T-helper 2 cell treated with Interferon-gamma antibody and Interleukin-4, amounts not matched to agents 5 μg/mL and 100 μg/mL, for 36 hours (primary cell): Measurements from ENCODE around the gene CRACR2B.

ENCODE experiments used
- DNase-seq: peaks from one replicate; pipeline ENCODE4 v3.0.0; 2021; ENCODE audit warnings: low spot score
- H3K27ac Mint-ChIP-seq: one replicate; pipeline ENCODE4 v1.8.0; 2021; ENCODE audit warnings: mild to moderate bottlenecking, mixed read lengths
- H3K27me3 Mint-ChIP-seq: one replicate; pipeline ENCODE4 v1.8.0; 2021; ENCODE audit warnings: low read depth, mixed read lengths
- H3K36me3 Mint-ChIP-seq: one replicate; pipeline ENCODE4 v1.8.0; 2021; ENCODE audit warnings: low read depth, mixed read lengths
- H3K4me1 Mint-ChIP-seq: one replicate; pipeline ENCODE4 v1.8.0; 2021; ENCODE audit warnings: low read depth, mixed read lengths
- H3K4me3 Mint-ChIP-seq: one replicate; pipeline ENCODE4 v1.8.0; 2022; ENCODE audit warnings: mild to moderate bottlenecking, moderate library complexity, mixed read lengths
- H3K9me3 Mint-ChIP-seq: one replicate; pipeline ENCODE4 v1.8.0; 2021; ENCODE audit warnings: mixed read lengths

CRACR2B gene

DNA sequence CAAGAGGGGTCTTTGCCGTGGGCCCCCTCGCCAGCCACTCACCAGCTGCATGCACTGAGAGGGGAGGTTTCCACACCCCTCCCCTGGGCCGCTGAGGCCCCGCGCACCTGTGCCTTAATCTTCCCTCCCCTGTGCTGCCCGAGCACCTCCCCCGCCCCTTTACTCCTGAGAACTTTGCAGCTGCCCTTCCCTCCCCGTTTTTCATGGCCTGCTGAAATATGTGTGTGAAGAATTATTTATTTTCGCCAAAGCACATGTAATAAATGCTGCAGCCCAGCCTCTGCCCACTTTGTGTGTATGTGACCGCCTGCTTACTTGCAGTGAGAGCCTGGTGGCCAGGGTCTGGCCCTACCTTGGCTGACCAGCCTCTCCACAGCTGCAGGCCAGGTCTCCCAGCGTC lies 2.8 kb upstream of the CRACR2B start:
- Mint-ChIP-seq H3K27me3 (peaks cover 24% of the 10 kb centered on the region), H3K4me1 (peaks cover 17% of the 10 kb centered on the region), H3K9me3 (no peaks in the 10 kb centered on the region), H3K27ac (no peak overlapping the region), H3K36me3 (peaks cover 10% of the 10 kb centered on the region), H3K4me3 (no peak overlapping the region)
- DNase-seq, result no peak

DNA sequence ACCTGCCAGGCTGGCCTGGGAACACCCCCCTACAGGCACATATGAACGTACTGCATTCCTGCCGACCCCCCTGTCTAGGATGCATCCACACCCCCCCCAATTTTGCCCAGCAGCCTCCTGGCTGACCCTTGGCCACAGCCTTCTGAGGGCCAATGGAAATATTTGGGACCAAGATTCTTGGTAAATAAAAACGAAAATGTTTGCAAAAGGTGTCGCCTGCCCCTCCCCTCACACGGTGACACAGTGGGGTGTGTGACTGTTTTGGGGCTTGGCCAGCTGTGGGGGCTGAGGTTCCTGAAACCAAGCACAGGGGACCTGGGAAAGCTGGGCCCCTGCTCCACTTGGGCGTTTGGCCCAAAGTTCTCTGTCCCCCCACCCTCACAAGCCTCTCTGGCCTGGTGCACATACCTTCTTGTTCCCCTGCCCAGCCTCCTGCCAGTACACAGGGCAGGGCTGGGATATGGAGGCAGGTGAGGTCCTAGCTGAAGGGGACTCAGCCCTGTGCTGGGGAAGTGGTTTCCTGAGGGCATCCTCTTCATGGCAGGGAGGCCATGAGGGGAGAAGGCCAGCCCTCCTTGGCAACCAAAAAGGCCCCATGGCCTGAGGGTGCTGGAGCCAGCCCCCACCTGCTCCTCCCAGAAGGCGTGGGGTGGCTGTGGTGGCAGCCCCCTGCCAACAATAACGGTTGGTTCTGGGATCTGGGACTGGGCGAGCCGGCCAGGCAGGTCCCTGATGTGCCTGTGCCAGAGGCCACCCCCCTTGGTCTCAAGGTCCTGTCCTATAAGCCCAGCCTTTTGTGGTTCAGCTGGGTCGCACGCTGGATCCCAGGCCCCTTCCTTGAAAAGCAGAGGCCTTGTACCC lies 2.1 kb upstream of the CRACR2B start:
- Mint-ChIP-seq H3K27ac (no peak overlapping the region), H3K4me1 (peaks cover 17% of the 10 kb centered on the region), H3K36me3 (peaks cover 10% of the 10 kb centered on the region), H3K9me3 (no peaks in the 10 kb centered on the region), H3K4me3 (no peak overlapping the region), H3K27me3 (peaks cover 27% of the 10 kb centered on the region)
- DNase-seq, result no peak

DNA sequence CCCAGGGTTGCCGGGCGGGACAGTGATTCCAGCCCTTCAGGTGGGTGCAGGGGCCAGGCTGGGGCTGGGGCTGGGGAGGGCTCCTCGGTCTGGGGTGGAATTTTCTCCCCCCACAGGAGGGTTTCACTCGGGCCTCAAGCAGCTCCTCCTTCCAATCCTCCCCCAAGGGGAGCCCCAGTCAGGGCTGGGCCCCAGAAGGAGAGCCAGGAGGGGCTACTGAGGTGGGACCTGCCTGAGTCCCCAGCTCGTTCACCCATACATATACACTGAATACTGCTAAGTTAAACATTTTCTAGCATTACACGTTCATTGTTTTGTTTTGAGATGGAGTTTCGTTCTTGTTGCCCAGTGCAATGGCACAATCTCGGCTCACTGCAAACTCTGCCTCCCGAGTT lies 1.5 kb upstream of the CRACR2B start:
- Mint-ChIP-seq H3K36me3 (peaks cover 10% of the 10 kb centered on the region), H3K27ac (peak overlapping the region; percentile 78), H3K27me3 (peaks cover 30% of the 10 kb centered on the region), H3K9me3 (no peaks in the 10 kb centered on the region), H3K4me3 (peak overlapping the region; percentile 81), H3K4me1 (peaks cover 12% of the 10 kb centered on the region)
- no peak for DNase-seq

DNA sequence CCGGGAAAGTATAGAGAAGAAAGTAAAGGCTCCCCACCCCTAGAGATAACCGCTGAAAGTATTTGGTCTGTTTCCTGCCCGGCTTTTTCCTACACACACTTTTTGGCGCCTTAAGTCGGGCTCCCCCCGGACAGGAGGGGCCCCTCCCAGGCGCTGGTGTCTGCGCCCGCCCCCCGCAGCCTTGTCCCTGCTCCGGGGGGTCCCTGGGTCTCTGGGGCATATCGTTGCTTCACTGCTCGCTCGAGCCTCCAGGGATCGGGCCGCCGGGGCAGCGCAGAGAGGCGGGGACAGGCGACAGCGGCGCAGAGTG lies 928 bp upstream of the CRACR2B start:
- DNase-seq, result no peak
- Mint-ChIP-seq H3K27ac (peak overlapping the region; percentile 78), H3K4me3 (peak overlapping the region; percentile 81), H3K4me1 (peaks cover 12% of the 10 kb centered on the region), H3K36me3 (peaks cover 10% of the 10 kb centered on the region), H3K27me3 (peaks cover 36% of the 10 kb centered on the region), H3K9me3 (no peaks in the 10 kb centered on the region)

DNA sequence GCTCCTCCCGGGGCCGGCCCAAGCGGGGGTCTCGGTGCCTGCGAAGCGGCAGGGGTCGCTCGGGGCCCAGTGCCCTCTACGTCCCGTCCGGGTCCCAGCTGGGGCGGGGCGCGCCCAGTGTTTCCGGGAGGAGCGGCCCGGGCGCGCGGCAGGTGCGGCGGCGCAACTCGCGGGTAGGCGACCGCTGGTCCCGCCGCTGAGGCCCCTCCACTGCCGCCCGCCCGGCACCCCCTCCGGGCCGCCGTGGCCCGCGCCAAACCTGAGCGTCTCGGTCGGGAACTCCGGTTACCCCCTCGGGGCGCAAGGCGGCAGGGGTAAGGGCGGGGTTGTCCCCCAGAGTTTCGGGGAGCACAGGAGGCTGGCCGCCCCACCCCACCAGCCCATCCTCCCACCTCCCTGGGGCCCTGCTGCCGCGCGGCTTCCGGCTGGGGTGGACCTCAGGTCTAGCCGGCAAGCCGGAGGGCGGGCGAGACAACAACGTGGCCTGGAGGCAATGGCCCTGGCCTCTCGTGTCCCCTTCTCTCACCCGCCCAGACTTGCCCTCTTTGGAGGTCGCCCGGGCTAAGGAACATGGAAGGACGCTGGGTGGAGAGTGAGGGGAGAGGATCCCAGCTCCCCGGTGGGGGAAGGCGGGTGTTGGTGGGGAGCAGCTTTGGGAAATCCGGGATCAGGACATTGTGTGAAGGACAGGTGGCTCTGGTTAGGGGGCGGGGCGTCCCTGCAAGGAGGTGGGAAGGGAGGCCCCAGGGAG lies 398 bp upstream of the CRACR2B start:
- Mint-ChIP-seq H3K27ac (peak overlapping the region; percentile 21), H3K4me3 (peak overlapping the region; percentile 76), H3K9me3 (no peaks in the 10 kb centered on the region), H3K27me3 (peaks cover 37% of the 10 kb centered on the region), H3K4me1 (peaks cover 12% of the 10 kb centered on the region), H3K36me3 (peaks cover 10% of the 10 kb centered on the region)
- no peak for DNase-seq

DNA sequence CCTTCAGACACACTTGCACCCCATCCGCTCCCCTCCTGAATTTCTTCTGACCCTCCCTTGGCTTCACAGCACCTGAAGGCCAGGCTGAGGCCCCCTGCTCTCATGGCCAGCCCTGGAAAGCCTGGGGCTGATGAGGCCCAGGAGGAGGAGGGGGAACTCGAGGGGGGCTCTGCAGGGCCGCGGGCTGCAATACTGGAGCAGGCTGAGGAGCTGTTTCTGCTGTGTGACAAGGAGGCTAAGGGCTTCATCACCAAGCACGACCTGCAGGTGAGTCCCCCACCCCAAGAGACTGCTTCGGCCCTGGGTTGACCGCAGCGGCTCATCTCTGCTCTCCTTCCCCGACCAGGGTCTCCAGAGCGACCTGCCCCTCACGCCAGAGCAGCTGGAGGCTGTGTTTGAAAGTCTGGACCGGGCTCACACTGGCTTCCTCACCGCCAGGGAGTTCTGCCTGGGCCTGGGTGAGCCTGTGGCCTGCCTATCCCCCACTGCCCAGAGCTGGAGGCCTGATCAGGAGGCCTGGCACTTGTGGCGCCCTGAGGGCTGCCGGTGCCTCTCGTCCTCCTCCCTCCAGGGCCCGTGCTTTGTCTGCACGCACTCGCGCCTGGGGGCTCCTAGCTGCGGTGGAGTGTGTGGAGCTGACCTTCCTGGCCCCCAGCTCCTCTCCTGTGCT lies 922 bp downstream of the CRACR2B start:
- H3K27ac Mint-ChIP-seq, result no peak overlapping the region
- peaks cover 37% of the 10 kb centered on the region for H3K27me3 Mint-ChIP-seq
- peaks cover 12% of the 10 kb centered on the region for H3K4me1 Mint-ChIP-seq
- DNase-seq, result no peak
- H3K36me3 Mint-ChIP-seq, result peaks cover 9% of the 10 kb centered on the region
- no peaks in the 10 kb centered on the region for H3K9me3 Mint-ChIP-seq
- peak overlapping the region; percentile 76 for H3K4me3 Mint-ChIP-seq

DNA sequence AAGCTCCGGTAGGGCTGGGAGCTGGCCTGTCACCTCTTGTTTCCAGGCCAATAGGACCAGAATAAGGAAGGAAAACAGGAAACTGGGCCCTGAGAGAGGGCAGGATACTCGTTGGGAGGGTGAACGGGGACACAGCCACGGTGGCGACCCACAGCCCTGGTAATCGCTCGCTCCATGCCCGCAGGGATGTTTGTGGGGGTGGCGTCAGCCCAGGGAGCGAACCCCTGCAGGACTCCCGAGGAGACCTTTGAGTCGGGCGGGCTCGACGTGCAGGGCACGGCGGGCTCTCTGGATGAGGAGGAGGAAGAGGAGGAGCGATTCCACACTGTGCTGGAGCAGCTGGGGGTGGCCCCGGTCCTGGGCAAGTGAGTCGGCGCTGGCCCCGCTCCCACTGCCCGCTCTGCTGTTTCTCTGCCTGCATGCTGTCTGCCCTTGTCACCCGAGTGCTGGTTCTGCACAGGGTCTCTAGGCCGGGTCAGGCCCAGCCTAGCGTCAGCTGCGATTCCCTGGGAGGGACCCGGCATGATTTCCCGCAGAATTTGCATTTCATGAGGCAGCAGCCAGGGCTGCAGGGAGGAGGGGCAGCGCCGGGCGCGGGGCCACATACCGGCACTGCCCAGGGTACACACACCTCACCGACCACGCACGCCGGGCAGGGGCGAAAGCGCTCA lies 1.6 kb downstream of the CRACR2B start:
- Mint-ChIP-seq H3K27me3 (peaks cover 37% of the 10 kb centered on the region), H3K9me3 (no peaks in the 10 kb centered on the region), H3K4me3 (peak overlapping the region; percentile 36), H3K27ac (no peak overlapping the region), H3K36me3 (peaks cover 9% of the 10 kb centered on the region), H3K4me1 (peaks cover 14% of the 10 kb centered on the region)
- DNase-seq, result no peak

DNA sequence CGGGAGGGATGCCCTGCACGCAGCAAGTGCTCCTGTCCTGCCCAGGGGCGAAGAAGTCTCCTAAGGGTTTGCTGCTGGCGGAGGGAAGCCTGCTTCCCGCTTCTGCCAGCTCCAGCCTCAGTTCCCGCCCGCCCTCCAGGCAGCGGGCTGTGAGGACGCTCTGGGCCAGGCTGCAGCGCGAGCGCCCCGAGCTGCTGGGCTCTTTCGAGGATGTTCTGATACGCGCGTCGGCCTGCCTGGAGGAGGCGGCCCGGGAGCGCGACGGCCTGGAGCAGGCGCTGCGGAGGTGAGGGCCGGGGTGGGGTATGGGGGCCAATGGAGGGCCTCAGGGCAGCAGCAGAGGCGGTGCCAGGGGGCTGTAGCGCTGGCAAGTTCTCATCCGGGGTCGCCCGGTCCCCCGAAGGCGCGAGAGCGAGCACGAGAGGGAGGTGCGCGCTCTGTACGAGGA lies 2.2 kb downstream of the CRACR2B start:
- no peak for DNase-seq
- Mint-ChIP-seq H3K27me3 (peaks cover 37% of the 10 kb centered on the region), H3K4me1 (peaks cover 14% of the 10 kb centered on the region), H3K4me3 (peak overlapping the region; percentile 36), H3K27ac (no peak overlapping the region), H3K36me3 (peaks cover 6% of the 10 kb centered on the region), H3K9me3 (no peaks in the 10 kb centered on the region)

DNA sequence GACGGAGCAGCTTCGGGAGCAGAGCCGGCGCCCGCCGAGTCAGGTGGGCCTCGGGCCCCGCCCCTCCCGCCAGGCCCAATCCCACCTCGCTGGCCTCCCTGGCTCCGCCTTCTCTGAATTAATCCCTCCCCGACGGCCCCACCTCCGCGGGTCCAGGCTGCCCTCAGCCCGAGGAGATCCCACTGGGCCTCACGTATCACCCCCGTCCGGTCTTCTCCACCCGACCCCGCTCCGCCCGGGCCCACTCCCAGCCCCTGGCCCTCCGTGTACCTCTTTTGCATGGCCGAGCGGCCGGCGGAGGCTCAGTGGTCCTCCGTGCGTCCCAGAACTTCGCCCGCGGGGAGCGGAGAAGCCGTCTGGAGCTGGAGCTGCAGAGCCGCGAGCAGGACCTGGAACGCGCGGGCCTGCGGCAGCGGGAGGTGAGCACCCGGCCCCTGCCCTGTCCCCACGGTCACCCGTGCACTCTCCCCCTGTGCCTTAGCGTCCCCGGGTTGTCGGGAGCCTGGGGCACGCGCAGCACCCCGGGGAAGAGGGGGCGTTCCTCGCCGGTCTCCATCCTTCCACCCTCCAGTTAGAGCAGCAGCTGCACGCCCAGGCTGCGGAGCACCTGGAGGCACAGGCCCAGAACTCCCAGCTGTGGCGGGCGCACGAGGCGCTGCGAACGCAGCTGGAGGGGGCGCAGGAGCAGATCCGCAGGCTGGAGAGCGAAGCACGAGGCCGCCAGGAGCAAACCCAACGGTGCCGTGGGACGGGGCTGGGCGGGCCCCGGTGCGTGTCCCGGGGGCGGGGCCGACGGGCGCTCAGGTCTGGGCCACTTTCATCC lies 2.8 kb downstream of the CRACR2B start:
- Mint-ChIP-seq H3K4me1 (peaks cover 14% of the 10 kb centered on the region), H3K36me3 (peaks cover under 1% of the 10 kb centered on the region), H3K9me3 (no peaks in the 10 kb centered on the region), H3K4me3 (peak overlapping the region; percentile 9), H3K27ac (no peak overlapping the region), H3K27me3 (peaks cover 37% of the 10 kb centered on the region)
- DNase-seq, result peak; percentile 53

DNA sequence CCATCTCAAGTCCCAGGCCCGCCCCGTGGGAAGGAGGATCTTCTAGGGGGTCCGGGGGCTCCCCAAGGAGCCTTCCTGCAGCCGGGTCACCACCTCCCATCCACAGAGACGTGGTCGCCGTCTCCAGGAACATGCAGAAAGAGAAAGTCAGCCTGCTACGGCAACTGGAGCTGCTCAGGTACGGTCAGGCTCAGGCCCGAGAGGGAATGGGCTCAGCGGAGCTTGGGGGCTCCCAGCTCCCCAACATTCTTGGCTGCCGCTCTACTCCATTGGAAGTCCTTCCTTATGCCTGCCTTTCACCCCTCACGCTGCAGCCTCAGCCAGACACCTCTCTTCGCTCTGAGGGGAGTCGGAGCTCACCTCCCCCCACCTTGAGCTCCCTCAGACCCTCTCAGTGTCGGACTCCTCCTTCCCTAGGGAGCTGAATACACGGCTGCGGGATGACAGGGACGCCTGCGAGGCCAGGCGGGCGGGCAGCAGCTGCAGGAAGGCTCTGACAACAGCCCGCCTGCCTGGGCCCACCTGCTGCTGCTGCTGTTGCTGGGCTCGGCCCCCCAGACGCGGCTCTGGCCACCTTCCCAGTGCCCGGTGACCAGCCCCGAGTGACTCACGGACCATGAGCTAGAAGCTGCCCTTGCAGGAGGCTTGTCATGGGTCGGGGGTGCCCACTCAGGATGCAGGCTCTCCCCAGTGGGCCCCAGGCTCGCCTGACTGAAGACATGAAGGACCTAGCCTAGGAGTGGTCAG lies 3.6 kb downstream of the CRACR2B start:
- DNase-seq, result no peak
- Mint-ChIP-seq H3K9me3 (no peaks in the 10 kb centered on the region), H3K27me3 (peaks cover 37% of the 10 kb centered on the region), H3K27ac (no peak overlapping the region), H3K4me1 (peaks cover 14% of the 10 kb centered on the region), H3K4me3 (peak overlapping the region; percentile 38), H3K36me3 (no peaks in the 10 kb centered on the region)

DNA sequence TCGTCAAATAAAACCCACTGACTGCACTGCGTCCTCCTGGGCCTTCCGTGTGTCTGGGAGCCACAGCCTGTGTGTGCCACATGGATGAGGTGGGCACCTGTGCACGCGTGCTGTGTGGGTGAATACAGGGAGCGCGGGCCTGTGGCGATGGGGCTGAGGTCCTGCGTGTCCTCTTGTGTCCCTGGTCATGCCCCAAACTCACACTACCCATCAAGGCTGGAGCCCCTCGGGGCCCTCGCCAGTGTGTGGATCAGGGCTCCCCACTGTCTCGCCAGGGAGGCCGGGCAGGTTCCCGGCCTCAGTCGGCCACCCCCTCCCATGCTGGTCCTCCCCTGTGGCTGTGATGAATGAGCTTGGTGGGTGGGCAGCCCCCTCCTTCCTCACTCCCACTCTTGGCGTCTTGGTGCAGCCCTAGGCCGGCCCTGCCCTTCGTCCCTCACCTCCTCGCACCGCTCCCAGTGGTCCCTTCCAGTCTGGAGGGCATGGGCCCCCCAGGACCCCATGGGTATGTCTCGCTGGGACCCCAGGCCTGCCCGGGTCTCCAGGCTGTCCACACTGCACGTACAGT lies 4.3 kb downstream of the CRACR2B start:
- Mint-ChIP-seq H3K27me3 (peaks cover 37% of the 10 kb centered on the region), H3K4me3 (peak overlapping the region; percentile 32), H3K27ac (no peak overlapping the region), H3K4me1 (peaks cover 14% of the 10 kb centered on the region), H3K9me3 (no peaks in the 10 kb centered on the region), H3K36me3 (no peaks in the 10 kb centered on the region)
- no peak for DNase-seq

DNA sequence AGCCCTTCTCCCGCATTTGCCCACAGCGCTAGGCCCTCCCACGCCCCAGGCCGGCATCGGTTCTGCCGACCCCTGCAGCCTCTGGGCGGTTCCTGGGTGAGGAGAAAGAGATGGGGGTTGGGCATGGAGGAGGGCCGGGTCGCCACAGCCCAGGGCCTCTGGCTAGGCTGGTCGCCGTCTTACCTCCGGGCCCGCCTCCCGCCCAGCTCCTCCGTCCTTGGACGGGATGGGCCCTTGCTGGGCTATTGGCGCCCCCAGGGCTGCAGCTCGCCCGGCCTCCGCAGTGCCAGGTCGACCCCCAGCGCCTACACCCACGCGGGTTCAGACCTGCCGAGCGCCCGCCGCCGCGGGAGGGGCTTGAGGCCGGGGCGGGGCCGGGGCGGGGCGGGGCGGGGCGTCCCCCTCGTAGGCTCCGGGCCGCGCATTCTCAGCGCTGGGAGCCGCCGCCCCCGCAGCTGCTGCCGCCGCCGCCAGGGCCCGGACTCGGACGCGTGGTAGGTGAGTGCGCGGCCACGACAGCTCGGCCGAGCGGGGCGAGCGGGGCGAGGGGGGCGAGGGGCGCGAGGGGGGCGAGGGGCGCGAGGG lies 4.9 kb downstream of the CRACR2B start, which contains the start of gene CD151:
Gene CD151 (plus strand): TSS at position 424 of the 585 bp plus-strand sequence. CDS start 3,118 bp downstream, outside the sequence.
- Mint-ChIP-seq H3K9me3 (no peaks in the 10 kb centered on the region), H3K4me3 (peak within 1 kb of the TSS; percentile 60), H3K27me3 (peaks cover 36% of the 10 kb centered on the region), H3K36me3 (peaks cover 3% of the 10 kb centered on the region), H3K4me1 (peaks cover 12% of the 10 kb centered on the region), H3K27ac (no peak within 1 kb of the TSS)
- DNase-seq, result peak; percentile 62
